Trophoblast cell (in vitro differentiated cells and primary cell): ENCODE measurements around the gene MSMO1.

Experiments
- DNase-seq, 2 donors: peaks; one replicate each; pipeline ENCODE4 v3.0.0-alpha.2; 2016
- H2AFZ ChIP-seq: 2 replicates; pipeline ENCODE4 v1.6.1; 2013; ENCODE audit warnings: low read length, moderate library complexity, mild to moderate bottlenecking; ENCODE audit not compliant: insufficient read depth, poor library complexity
- H2AK5ac ChIP-seq: 2 replicates; pipeline ENCODE4 v1.6.1; 2013; ENCODE audit warnings: mild to moderate bottlenecking, low read length
- H2BK120ac ChIP-seq: 2 replicates; pipeline ENCODE4 v1.6.1; 2013; ENCODE audit warnings: low read length, mild to moderate bottlenecking, moderate library complexity; ENCODE audit not compliant: insufficient read depth, poor library complexity
- H2BK12ac ChIP-seq: 2 replicates; pipeline ENCODE4 v1.6.1; 2013; ENCODE audit warnings: mild to moderate bottlenecking, low read length, moderate library complexity
- H2BK5ac ChIP-seq: 2 replicates; pipeline ENCODE4 v1.6.1; 2013; ENCODE audit warnings: low read length, low read depth, moderate library complexity, mild to moderate bottlenecking; ENCODE audit not compliant: poor library complexity
- H3K14ac ChIP-seq: 2 replicates; pipeline ENCODE4 v1.6.1; 2013; ENCODE audit warnings: mild to moderate bottlenecking, low read length
- H3K18ac ChIP-seq: 2 replicates; pipeline ENCODE4 v1.6.1; 2013; ENCODE audit warnings: mild to moderate bottlenecking, low read length
- H3K23ac ChIP-seq: 2 replicates; pipeline ENCODE4 v1.6.1; 2013; ENCODE audit warnings: low read length
- H3K27ac ChIP-seq: 2 replicates; pipeline ENCODE4 v1.5.1; 2013; ENCODE audit warnings: low read depth, mild to moderate bottlenecking, inconsistent platforms, low read length, moderate library complexity
- H3K27me3 ChIP-seq: 2 replicates; pipeline ENCODE4 v1.6.1; 2013; ENCODE audit warnings: inconsistent platforms, mild to moderate bottlenecking, low read length, moderate library complexity; ENCODE audit not compliant: insufficient read depth
- H3K36me3 ChIP-seq, 2 experiments: 1 replicate in 1 of 2; 2 replicates in 1 of 2; pipeline ENCODE4 v1.6.1; 2013; ENCODE audit warnings: low read length in 2 of 2, mild to moderate bottlenecking in 2 of 2, moderate library complexity in 1 of 2; ENCODE audit not compliant: insufficient read depth in 2 of 2, control insufficient read depth in 1 of 2
- H3K4ac ChIP-seq: 2 replicates; pipeline ENCODE4 v1.6.1; 2013; ENCODE audit warnings: low read depth, mild to moderate bottlenecking, low read length, moderate library complexity
- H3K4me1 ChIP-seq, 2 experiments: 1 replicate in 1 of 2; 2 replicates in 1 of 2; pipeline ENCODE4 v1.6.1; 2013; ENCODE audit warnings: low read length in 2 of 2, mild to moderate bottlenecking in 2 of 2, moderate library complexity in 1 of 2; ENCODE audit not compliant: insufficient read depth in 2 of 2, control insufficient read depth in 1 of 2
- H3K4me2 ChIP-seq: 2 replicates; pipeline ENCODE4 v1.6.1; 2013; ENCODE audit warnings: inconsistent platforms, mild to moderate bottlenecking, low read length, moderate library complexity
- H3K4me3 ChIP-seq: 2 replicates; pipeline ENCODE4 v1.5.1; 2013; ENCODE audit warnings: mild to moderate bottlenecking, low read depth, low read length, inconsistent platforms
- H3K79me1 ChIP-seq: one replicate; pipeline ENCODE4 v1.6.1; 2013; ENCODE audit warnings: low read length
- H3K79me2 ChIP-seq: 2 replicates; pipeline ENCODE4 v1.6.1; 2013; ENCODE audit warnings: low read length, mild to moderate bottlenecking; ENCODE audit not compliant: control insufficient read depth, insufficient read depth, poor library complexity
- H3K9ac ChIP-seq: 2 replicates; pipeline ENCODE4 v1.6.1; 2013; ENCODE audit warnings: mild to moderate bottlenecking, low read length
- H3K9me3 ChIP-seq: 2 replicates; pipeline ENCODE4 v1.6.1; 2013; ENCODE audit warnings: low read depth, mild to moderate bottlenecking, control low read depth, inconsistent platforms, low read length; ENCODE audit not compliant: insufficient read depth
- H4K12ac ChIP-seq: 2 replicates; pipeline ENCODE4 v1.6.1; 2013; ENCODE audit warnings: low read depth, mild to moderate bottlenecking, low read length, moderate library complexity
- H4K8ac ChIP-seq: 2 replicates; pipeline ENCODE4 v1.6.1; 2013; ENCODE audit warnings: low read depth, mild to moderate bottlenecking, low read length, moderate library complexity
- H4K91ac ChIP-seq: one replicate; pipeline ENCODE4 v1.6.1; 2013; ENCODE audit warnings: low read depth, mild to moderate bottlenecking, low read length, moderate library complexity
- WGBS: extraction: QIAGEN DNeasy Blood & Tissue Kit; methylation state at CpG from one replicate; pipeline ENCODE4 v1.1.7; 2013; ENCODE audit warnings: missing lambda C conversion rate; ENCODE audit not compliant: insufficient read length, insufficient coverage; ENCODE audit errors: extremely low coverage; 5-methylcytosine and 5-hydroxymethylcytosine counted together

MSMO1 gene

GRCh38 chr4:165293927-165294649 lies 33.4 kb upstream of the MSMO1 start:
- Histone ChIP-seq H3K23ac (no peak overlapping the region), H3K14ac (no peak overlapping the region), H3K4me2 (no peak overlapping the region), H2AK5ac (no peak overlapping the region), H3K4me1 (no peaks in the 10 kb centered on the region), H4K12ac (no peak overlapping the region), H3K79me2 (no peaks in the 10 kb centered on the region), H3K4me3 (no peak overlapping the region), H2BK12ac (no peak overlapping the region), H2AFZ (no peak overlapping the region), H3K27ac (no peak overlapping the region), H3K4ac (no peak overlapping the region), H4K8ac (no peak overlapping the region), H3K36me3 (peaks cover 0 to 3% of the 10 kb centered on the region in 2 experiments), H3K79me1 (no peaks in the 10 kb centered on the region), H3K18ac (no peak overlapping the region), H4K91ac (no peak overlapping the region), H2BK120ac (no peak overlapping the region), H2BK5ac (no peak overlapping the region), H3K27me3 (no peaks in the 10 kb centered on the region), H3K9me3 (no peaks in the 10 kb centered on the region), H3K9ac (no peak overlapping the region)
- no peak for DNase-seq
- no CpG with 5 or more reads among the region's 2 CpGs for WGBS

DNA sequence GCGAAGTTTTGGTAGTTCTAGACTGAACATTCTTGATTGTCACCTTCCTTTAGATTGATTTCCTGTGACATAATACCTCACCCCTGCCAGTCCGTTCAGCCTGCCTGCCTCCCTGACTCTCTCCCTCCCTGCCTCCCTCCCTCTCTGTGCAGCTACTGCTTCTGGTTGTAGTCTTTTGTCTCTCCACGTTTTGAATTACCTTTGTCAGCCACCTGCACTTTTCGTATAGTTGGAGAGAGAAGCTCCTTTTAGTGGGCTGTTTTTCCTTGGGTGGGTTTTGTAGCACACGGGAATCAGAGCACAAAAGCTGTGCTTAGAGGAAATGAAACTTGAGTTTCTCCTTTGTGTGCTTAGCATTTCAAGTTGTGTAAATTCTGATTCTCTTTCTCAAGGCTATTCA lies 32.6 kb upstream of the MSMO1 start:
- H3K14ac ChIP-seq = no peak overlapping the region
- H4K91ac ChIP-seq = no peak overlapping the region
- no peaks in the 10 kb centered on the region for H3K27me3 ChIP-seq
- no peak overlapping the region for H3K4ac ChIP-seq
- no peak overlapping the region for H3K4me3 ChIP-seq
- H2BK12ac ChIP-seq = no peak overlapping the region
- H3K27ac ChIP-seq = no peak overlapping the region
- no peak overlapping the region for H4K12ac ChIP-seq
- peaks cover 0 to 4% of the 10 kb centered on the region in 2 experiments for H3K36me3 ChIP-seq
- H3K4me2 ChIP-seq = no peak overlapping the region
- H3K9ac ChIP-seq = no peak overlapping the region
- H2BK120ac ChIP-seq = no peak overlapping the region
- H3K18ac ChIP-seq = no peak overlapping the region
- H3K23ac ChIP-seq = no peak overlapping the region
- WGBS = no CpG with 5 or more reads among the region's 5 CpGs
- H3K4me1 ChIP-seq = no peaks in the 10 kb centered on the region
- H2BK5ac ChIP-seq = no peak overlapping the region
- no peaks in the 10 kb centered on the region for H3K9me3 ChIP-seq
- H3K79me2 ChIP-seq = no peaks in the 10 kb centered on the region
- no peak overlapping the region for H2AFZ ChIP-seq
- no peak overlapping the region for H4K8ac ChIP-seq
- H2AK5ac ChIP-seq = no peak overlapping the region
- no peak for DNase-seq
- no peaks in the 10 kb centered on the region for H3K79me1 ChIP-seq

DNA sequence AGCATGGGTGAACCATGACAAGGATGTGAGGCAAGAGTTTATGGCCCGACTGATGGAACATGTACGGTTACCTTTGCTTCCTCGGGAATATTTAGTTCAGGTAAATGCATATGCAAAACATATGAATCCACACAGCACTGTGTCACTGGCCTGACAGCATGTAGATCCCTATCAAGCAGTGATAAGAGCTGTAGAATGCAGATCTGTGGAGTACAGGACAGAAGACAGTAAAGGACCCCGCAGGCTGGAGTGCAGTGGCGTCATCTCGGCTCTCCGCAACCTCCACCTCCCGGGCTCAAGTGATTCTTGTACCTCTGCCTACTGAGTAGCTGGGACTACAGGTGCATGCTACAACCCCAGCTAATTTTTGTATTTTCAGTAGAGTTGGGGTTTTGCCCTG lies 29.8 kb upstream of the MSMO1 start:
- no peak overlapping the region for H2AK5ac ChIP-seq
- no peak overlapping the region for H2BK12ac ChIP-seq
- WGBS = no CpG with 5 or more reads among the region's 8 CpGs
- H4K91ac ChIP-seq = no peak overlapping the region
- H3K4me1 ChIP-seq = no peaks in the 10 kb centered on the region
- no peak overlapping the region for H3K27ac ChIP-seq
- H2BK5ac ChIP-seq = no peak overlapping the region
- no peak overlapping the region for H4K8ac ChIP-seq
- no peaks in the 10 kb centered on the region for H3K79me2 ChIP-seq
- no peaks in the 10 kb centered on the region for H3K9me3 ChIP-seq
- no peak overlapping the region for H3K14ac ChIP-seq
- no peak overlapping the region for H3K4me3 ChIP-seq
- no peak overlapping the region for H2BK120ac ChIP-seq
- DNase-seq = peak; percentile 61 to 76
- no peaks in the 10 kb centered on the region for H3K79me1 ChIP-seq
- no peak overlapping the region for H4K12ac ChIP-seq
- no peaks in the 10 kb centered on the region for H3K27me3 ChIP-seq
- H3K9ac ChIP-seq = no peak overlapping the region
- no peak overlapping the region for H3K4ac ChIP-seq
- no peak overlapping the region for H3K18ac ChIP-seq
- no peak overlapping the region for H3K23ac ChIP-seq
- no peak overlapping the region for H3K4me2 ChIP-seq
- peaks cover 0 to 5% of the 10 kb centered on the region in 2 experiments for H3K36me3 ChIP-seq
- H2AFZ ChIP-seq = no peak overlapping the region

DNA sequence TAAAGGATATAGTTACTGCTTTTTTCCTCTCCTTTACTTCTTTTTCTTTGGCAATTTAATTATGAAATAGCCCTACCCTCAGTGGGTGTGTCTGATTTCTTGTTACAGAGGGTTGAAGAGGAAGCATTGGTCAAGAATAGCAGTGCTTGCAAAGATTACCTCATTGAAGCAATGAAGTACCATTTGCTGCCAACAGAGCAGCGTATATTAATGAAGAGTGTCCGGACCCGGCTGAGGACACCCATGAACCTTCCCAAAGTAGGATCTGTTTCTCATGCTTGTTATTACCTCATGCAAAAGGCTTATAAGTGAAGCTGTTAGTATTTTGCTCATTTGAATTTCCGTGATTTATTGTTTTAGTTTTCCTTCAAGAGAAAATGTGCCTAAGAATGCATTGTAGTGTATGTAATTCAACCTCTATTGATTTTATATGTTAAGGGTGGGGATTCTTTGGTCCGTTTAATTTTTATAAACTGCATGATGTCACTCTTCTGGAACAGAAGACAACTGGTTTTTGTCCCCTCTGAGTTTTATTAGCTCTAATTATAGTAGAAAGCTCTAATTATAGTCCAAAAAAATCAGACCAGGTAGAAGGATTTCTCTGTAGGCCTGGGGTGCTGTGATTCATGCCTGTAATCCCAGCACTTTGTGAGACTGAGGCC lies 27.9 kb upstream of the MSMO1 start:
- Histone ChIP-seq H3K4ac (no peak overlapping the region), H3K36me3 (peaks cover 0 to 5% of the 10 kb centered on the region in 2 experiments), H3K79me2 (no peaks in the 10 kb centered on the region), H3K23ac (no peak overlapping the region), H2BK12ac (no peak overlapping the region), H2BK5ac (no peak overlapping the region), H3K4me2 (no peak overlapping the region), H4K8ac (no peak overlapping the region), H3K9ac (no peak overlapping the region), H3K4me3 (no peak overlapping the region), H4K91ac (no peak overlapping the region), H2AFZ (no peak overlapping the region), H3K27ac (no peak overlapping the region), H2BK120ac (no peak overlapping the region), H3K14ac (no peak overlapping the region), H3K79me1 (no peaks in the 10 kb centered on the region), H3K27me3 (no peaks in the 10 kb centered on the region), H3K4me1 (no peaks in the 10 kb centered on the region), H3K9me3 (no peaks in the 10 kb centered on the region), H4K12ac (no peak overlapping the region), H3K18ac (no peak overlapping the region), H2AK5ac (no peak overlapping the region)
- no peak for DNase-seq
- no CpG with 5 or more reads among the region's 5 CpGs for WGBS
